ENCODE results near the gene INO80.
"Not testable (repeated sequence)": the region's sequence is repeated elsewhere in the genome, so short reads cannot be mapped to it uniquely, and the experiment has no call there.

Gene INO80

DNA sequence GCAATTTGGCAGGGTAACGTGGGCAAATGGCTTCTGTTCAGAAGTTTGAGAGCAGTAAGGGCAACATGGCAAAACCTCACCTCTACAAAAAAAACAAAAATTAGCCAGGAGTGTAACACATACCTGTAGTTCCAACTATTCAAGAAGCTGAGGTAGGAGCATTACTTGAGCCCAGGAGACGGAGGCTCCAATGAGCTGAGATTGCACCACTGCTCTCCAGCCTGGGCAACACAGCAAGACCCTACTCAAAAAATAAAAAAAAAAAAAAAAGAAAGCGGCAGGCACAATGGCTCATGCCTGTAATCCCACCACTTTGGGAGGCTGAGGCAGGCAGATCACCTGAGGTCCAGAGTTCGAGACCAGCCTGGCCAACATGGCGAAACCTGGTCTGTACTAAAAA lies 5.9 kb upstream of the INO80 start:
- no peak for DNase-seq

- peak in 1 of 14 donors; percentile 17 for DNase-seq
Measured at GRCh38 chr15:41116962-41117252, 827 bp upstream of the INO80 start.

DNA sequence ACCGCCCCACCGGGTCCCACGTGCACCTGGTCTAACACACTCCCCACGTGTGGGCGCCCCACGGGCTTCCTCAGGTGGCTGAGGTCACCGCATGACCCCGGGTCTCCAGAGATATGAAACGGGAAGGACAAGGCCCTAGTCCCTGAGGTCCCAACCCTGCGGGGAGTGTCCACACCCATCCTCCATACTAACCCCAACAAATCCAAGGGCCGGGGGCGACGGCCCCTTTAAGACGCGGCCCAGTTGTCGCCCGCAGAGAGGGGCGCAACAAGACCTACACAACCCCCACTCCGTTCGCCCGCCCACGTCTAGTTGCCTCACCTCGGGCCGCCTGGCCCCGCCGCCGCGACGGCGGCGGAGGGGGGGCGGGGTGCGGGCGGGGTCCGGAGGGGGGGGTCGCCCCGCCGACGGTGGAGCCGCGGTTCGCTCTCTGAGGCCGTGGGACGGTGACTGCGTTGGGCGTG lies 396 bp downstream of the INO80 start:
- DNase-seq, result peak in 12 of 14 donors; percentile 5 to 78 (median 50)

DNA sequence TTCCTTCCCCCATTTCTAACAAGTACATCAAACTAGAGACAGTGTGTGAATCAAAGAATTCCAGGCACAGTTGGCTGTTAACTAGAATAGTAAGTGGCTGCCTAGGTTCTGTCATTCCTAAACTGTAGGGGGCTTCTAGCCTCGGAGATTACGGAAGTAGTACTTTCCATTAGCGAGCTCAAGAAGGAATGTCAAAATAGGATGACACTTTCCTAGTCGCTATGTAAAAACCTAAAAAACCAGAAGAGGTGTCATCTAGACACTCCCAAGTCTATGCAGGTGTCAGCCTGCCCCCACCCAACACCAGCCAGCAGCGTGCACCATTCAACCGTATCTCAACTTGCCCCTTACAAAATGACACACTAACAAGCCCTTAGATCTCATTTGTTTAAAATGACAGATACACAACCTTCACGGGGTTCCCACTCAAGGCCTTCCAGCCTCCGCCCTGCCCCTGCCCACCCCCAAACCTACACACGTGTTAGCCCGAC lies 874 bp downstream of the INO80 start:
- peak in 2 of 14 donors; percentile 7 to 22 for DNase-seq

DNA sequence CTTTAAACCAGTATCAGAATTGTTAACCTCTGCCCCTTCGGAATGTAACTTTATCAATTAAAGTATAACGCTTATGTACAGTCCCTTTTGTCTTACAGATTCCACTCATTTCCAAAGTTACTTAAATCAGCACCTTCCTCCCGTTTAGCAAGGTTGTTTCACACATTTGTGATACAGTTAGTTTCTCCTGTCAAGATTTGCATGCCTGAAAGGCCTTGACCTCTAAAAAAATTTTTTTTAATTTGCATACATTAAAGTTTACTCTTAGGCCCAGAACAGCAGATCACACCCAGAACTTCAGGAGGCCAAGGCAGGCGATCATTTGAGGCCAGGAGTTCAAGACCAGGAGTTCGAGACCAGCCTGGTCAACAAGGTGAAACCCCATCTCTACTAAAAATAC lies 9.1 kb downstream of the INO80 start:
- no peak for DNase-seq

- no peak for DNase-seq
Measured at GRCh38 chr15:41105348-41106334, 10.4 kb downstream of the INO80 start.

DNA sequence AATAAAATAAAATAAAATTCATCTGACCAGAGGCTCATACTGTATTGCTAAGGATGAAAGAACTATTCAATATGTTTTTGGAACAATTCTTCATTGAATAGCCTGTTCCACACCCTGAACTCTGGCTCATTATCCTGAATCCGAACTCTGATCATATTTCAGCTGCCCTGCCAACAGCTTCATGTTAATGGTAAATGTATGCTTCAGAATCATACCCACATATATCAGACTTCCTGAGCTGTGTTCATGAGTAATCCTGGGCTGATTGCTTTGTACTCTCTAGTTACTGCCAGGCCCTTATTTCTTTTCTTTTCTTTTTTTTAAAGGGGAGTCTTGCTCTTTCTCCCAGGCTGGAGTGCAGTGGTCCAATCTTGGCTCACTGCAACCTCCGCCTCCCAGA lies 11.8 kb downstream of the INO80 start:
- no peak for DNase-seq

DNA sequence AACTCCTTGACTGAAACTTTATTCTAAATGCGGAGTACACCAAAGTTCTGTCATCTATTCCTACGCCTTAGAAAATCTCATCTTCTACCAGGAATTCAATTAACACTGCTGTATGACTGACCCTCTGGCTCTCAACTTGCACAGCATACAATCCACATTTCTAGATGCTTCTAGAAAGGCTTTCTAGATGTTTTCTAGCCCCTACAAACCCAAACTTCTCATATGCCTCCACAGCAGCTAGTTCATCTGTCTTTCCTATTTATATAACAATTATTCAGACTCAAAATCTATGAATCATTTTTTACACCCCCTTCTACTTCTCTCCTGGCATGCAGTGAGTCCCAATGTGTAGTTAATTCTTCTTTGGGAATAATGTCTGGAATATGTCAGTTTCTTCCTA lies 13.2 kb downstream of the INO80 start:
- no peak for DNase-seq

GRCh38 chr15:41096178-41096577 lies 19.9 kb downstream of the INO80 start:
- no peak for DNase-seq

GRCh38 chr15:41085029-41085428 lies 31.1 kb downstream of the INO80 start:
- no peak for DNase-seq

DNA sequence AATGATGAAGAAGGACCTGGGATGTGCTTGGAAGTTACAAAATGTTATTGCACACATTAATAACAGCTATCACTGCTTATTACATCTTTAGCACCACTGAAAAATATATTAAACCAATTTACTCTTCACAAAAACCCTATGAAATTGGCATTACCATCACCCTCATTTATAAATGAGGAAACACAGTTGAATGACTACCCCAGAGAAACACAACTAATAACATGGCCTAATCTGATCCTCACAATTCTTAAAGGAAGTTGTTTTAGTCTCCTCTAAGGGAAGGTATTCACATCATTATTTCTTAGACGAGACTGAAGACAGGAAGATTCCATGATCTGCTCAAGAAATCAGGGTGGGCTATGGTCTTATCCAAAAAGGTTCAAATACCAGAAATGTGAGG lies 35.9 kb downstream of the INO80 start:
- DNase-seq, result no peak

DNA sequence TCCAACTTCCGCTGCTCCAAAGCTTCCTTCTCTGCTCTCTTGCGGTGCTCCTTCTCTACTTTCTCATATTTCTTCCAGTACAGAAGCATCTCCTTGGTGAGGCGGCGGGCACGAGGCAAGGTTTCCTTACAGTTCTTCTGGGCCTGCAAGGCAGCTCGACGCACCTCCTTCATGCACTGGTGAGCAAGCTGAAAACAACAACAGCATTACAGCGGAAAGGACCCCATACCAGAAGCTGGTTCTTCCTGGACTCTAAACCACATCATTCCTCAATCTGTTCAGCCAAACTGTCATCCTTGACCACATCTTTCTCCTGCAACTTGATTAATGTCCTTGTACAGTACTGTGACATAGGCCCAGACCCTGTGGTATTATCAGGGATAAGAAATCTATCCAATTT lies 36.4 kb downstream of the INO80 start:
- no peak for DNase-seq

DNA sequence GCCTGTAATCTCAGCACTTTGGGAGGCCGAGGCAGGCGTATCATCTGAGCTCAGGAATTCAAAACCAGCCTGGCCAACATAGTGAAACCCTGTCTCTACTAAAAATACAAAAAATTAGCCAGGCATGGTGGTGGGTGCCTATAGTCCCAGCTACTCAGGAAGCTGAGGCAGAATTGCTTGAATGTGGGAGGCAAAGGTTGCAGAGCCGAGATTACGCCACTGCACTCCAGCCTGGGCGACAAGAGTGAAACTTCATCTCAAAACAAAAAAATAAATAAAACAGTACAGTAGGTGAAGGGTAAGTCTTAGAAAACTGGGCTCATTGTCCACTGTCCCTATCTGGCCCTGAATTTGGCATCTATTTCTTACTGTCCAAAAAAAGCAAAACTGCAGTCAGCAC lies 37.2 kb downstream of the INO80 start:
- not testable (repeated sequence) for DNase-seq

GRCh38 chr15:41078125-41078524 lies 38.0 kb downstream of the INO80 start:
- DNase-seq, result no peak

GRCh38 chr15:41073028-41073427 lies 43.1 kb downstream of the INO80 start:
- DNase-seq, result no peak

DNA sequence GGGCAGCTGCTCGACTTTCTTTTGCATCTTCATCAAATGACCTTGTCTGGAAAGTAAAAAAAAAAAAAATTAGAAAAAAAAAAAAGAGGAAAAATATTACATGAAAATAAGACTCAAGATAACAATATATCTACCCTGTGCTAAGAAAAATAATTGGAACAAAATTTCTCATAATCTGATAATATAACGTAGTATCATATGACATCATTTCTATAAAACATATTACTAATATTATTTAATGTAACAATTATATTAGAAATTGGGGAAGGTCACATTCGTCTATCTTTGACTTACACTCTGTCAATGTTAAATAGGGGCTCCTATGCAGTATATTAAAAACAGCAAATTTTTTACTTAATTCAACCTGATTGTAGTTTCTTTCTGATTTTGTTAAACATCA lies 44.1 kb downstream of the INO80 start:
- no peak for DNase-seq

DNA sequence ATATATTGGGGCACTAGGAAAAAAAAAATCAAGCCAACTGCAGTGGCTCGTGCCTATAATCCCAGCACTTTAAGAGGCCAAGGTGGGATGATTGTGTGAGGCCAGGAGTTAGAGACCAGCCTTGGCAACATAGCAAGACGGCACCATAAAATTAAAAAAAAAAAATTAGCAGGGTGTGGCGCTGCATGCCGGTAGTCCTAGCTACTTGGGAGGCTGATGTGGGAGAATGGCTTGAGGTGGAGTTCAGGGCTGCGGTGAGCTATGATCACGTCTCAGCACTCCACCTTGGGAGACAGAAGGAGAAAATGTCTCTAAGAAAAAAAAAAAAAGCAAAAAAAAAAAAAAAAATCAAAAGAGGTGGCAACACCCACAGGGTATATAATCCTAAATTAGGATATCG lies 49.6 kb downstream of the INO80 start:
- no peak for DNase-seq

DNA sequence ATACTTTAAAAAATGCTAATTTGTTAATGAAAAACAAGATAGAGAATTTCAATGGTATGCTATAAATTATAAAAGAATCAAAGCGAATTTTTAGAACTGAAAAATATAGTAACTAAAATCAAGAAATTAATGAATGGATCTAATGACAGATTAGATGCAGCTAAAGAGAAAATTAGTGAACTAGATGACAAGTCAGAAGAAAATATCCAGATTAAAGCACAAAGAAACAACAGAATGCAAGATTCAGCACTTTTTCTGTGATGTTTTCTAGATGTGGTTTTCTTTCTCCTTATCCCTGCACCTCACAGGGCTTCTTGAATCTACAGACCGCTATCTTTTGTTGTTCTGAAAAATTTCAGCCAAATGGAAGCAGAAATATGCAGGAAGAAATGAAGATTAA lies 54.4 kb downstream of the INO80 start:
- no peak for DNase-seq

GRCh38 chr15:41060505-41060904 lies 55.6 kb downstream of the INO80 start:
- no peak for DNase-seq

DNA sequence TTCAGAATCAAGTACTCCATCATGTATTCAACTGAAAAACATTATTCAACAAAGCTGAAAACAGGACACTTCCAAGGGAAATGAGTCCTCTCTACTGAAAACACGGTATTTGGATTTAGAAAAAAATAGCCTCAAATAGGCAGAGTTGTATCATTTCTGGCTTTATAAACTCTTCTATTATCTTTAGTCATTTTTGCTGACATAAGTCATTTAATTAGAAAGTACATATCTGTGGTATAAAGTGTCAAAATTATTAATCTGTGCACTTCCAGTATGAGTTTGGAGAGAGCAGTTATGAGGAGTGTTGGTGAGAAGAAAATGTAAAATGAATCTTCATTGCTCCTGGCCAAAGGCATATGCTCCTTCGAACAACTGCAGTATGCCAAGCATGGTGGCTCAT lies 59.3 kb downstream of the INO80 start:
- DNase-seq, result no peak

DNA sequence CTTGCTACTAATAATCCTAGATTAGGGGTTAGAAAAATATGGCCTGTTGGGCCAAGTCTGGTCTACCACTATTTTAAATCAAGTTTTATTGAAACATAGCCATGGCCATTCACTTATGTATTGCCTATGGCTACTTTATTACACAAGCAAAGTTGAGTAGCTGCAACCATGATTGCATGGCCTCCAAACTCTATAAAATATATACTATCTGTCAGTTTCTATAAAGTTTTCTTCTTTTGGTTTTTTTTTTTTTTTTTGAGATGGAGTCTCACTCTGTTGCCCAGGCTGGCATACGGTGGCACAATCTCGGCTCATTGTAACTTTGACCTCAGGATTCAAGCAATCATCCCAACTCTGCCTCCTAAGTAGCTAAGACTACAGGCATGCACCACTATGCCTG lies 60.4 kb downstream of the INO80 start:
- DNase-seq, result no peak

- no peak for DNase-seq
Measured at GRCh38 chr15:41051139-41051538, 64.9 kb downstream of the INO80 start.

GRCh38 chr15:41048852-41049251 lies 67.2 kb downstream of the INO80 start:
- DNase-seq, result no peak

DNA sequence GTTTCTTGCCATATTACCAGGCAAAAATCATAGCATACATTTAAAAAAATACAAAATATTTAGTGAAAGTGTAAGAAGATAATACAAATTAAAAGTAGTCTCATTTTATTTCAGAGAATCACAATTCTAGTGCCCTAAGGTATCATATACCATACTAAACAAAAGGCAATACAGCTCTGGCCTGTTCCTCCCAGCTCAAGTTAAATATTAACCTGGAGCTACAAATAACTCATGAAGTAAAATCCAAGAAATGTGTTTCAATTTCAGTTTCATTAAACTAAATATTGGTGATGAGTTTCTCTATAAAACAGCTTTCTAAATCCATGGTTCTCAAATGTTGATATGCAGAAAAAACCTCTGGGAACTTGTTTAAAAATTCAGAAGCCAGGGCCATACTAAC lies 67.7 kb downstream of the INO80 start:
- no peak for DNase-seq

All from C1 segment of cervical spinal cord (tissue), 14 donors.